BLaER1 treated with 17β-estradiol and CSF1 and Interleukin-3, amounts not matched to agents 10 nM and 100 nM (cell line): Measurements from ENCODE around the gene GRHPR.

Experiments
- H3K27ac ChIP-seq, 11 experiments: shearing (Covaris generic); formaldehyde crosslinking; 2 replicates each; pipeline ENCODE4 v1.8.1; 2022
- H3K27me3 ChIP-seq, 11 experiments: shearing (Covaris generic); formaldehyde crosslinking; 2 replicates each; pipeline ENCODE4 v1.8.1; 2022
- H3K36me3 ChIP-seq, 11 experiments: shearing (Covaris generic); formaldehyde crosslinking; 2 replicates each; pipeline ENCODE4 v1.8.1; 2022
- H3K4me1 ChIP-seq, 10 experiments: shearing (Covaris generic); formaldehyde crosslinking; 2 replicates each; pipeline ENCODE4 v1.8.1; 2022
- H3K4me2 ChIP-seq, 11 experiments: shearing (Covaris generic); formaldehyde crosslinking; 2 replicates each; pipeline ENCODE4 v1.8.1; 2022
- H3K4me3 ChIP-seq, 10 experiments: shearing (Covaris generic); formaldehyde crosslinking; 2 replicates each; pipeline ENCODE4 v1.8.1; 2022
- H3K9ac ChIP-seq, 11 experiments: shearing (Covaris generic); formaldehyde crosslinking; 2 replicates each; pipeline ENCODE4 v1.8.1; 2022
- H3K9me3 ChIP-seq, 11 experiments: shearing (Covaris generic); formaldehyde crosslinking; replicated peaks in 1 of 11; 2 replicates each; pipeline ENCODE4 v1.8.1; 2022
- H4K20me1 ChIP-seq, 11 experiments: shearing (Covaris generic); formaldehyde crosslinking; 2 replicates each; pipeline ENCODE4 v1.8.1; 2022
- Cebpa-rat ChIP-seq, 11 experiments: shearing (Covaris generic); IDR thresholded peaks; 2 replicates each; pipeline ENCODE4 v1.8.1; 2022

Gene GRHPR

DNA sequence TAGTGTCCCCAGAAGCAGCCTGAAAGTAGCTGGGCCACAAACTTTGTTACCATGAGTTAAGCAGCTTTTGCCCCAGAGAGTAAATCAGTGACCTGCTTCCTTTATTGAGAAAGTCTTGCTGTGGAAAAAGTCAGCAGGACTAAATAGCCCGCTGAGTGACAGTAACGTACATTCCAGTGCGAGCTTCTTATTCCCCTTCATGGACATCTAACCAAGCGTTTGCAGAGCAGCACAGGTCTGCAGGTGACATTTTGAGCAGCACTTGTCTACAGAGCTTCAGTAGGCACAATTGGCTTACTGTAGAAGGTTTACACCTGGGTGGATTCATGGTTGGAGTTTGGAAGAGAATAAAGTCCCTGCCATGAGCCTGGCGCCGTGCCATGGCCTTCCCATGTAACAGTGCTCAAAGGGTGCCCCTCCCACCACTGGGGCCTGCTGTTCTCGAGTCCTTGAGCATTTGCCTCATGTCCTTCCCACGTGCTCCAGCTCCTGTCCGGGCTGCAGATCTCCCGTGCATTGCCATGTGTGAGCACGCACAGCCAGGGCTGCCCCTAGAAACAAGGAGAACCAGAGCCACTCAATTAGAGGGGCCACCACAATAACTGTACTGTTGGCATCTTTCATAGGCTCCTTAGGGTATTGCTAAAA, 41.3 kb upstream of the GRHPR start:
- Histone ChIP-seq H3K4me2 (no peak overlapping the region), H3K4me1 (peaks cover 0 to 25% (median 14%) of the 10 kb centered on the region in 10 experiments; a peak in 13 of 20 replicates), H3K36me3 (no peaks in the 10 kb centered on the region; a peak in 1 of 22 replicates), H3K27ac (no peak overlapping the region), H3K27me3 (no peaks in the 10 kb centered on the region), H3K4me3 (no peak overlapping the region), H4K20me1 (no peaks in the 10 kb centered on the region), H3K9ac (no peak overlapping the region), H3K9me3 (peaks cover 0 to 8% (median 4%) of the 10 kb centered on the region in 11 experiments; a peak in 8 of 22 replicates)
- TF ChIP-seq Cebpa-rat (IDR thresholded peaks at IDR 0.05) = no peak

DNA sequence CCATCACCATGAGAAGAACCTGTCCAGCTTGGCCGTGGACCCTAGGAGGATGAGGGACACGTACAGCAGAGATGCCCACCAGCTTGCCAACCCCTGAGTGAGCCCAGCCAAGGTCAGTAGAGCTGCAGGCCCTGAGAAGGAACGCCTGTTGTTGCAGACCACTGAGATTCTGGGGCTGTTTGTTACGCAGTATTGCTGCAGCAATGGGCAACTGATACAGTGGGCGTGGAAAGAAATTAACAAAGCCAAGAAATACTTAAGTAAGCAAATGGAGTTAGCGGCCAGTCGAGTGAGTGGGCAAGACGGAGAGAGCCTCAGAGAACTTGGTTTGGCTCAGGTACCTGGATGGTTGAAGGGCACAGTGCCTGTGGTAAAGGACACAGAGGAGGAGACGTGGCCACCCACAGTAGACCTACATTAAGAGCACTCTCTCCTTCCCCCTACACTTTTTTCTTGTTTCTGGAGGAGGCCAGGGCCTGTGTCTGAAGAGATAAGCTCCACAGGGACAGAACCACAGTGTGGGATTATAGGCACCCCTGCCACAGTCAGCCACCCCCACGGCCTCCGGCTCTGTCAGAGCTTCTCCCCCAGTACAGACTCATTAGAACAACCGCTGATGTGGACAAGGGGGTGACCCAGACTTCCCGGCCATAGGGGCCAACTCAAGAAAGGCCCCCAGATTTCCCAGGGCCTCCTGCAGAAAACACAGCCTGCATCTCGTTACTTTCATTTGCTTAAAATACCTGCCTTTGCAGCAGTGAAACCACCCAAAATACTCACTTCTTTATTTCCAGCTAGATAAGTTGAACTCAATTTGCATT, 40.1 kb upstream of the GRHPR start:
- H3K4me2 ChIP-seq = peak overlapping the region in 5 of 11 experiments; percentile 15 to 44 (median 23); a peak in 5 of 22 replicates
- H3K36me3 ChIP-seq = no peaks in the 10 kb centered on the region; a peak in 1 of 22 replicates
- H3K9ac ChIP-seq = no peak overlapping the region
- no peak overlapping the region for H3K4me3 ChIP-seq
- peaks cover 0 to 25% (median 18%) of the 10 kb centered on the region in 10 experiments; a peak in 14 of 20 replicates for H3K4me1 ChIP-seq
- no peaks in the 10 kb centered on the region for H3K27me3 ChIP-seq
- H3K9me3 ChIP-seq = peaks cover 0 to 8% (median 4%) of the 10 kb centered on the region in 11 experiments; a peak in 8 of 22 replicates
- no peak for TF ChIP-seq Cebpa-rat (IDR thresholded peaks at IDR 0.05)
- H3K27ac ChIP-seq = peak overlapping the region in 1 of 11 experiments; percentile 25; a peak in 1 of 22 replicates
- H4K20me1 ChIP-seq = no peaks in the 10 kb centered on the region

DNA sequence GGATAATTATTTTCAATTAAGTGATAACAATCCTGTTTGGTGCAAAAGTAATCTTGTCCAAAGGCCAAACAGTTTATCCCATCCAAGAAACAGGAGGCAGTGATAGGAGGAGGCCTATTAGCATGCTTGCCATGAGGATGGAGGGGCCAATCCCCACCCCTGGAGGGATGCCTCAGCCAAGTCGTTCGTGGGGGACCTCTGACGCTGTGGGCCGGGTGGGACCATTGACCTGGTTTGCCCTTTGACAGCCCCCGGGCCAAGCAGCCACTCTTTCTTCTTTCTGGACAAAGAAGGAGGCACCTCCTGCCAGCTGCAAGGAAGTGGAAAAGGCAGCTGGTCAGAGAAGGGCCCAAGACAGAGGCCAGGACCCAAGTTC, 39.5 kb upstream of the GRHPR start:
- Histone ChIP-seq H3K27me3 (no peaks in the 10 kb centered on the region), H3K4me2 (peak overlapping the region in 5 of 11 experiments; percentile 15 to 44 (median 23); a peak in 7 of 22 replicates), H3K4me1 (peaks cover 0 to 31% (median 23%) of the 10 kb centered on the region in 10 experiments; a peak in 14 of 20 replicates), H3K36me3 (no peaks in the 10 kb centered on the region; a peak in 1 of 22 replicates), H3K27ac (peak overlapping the region in 2 of 11 experiments; percentile 32 to 40; a peak in 2 of 22 replicates), H3K9ac (no peak overlapping the region), H3K9me3 (peaks cover 0 to 8% (median 4%) of the 10 kb centered on the region in 11 experiments; a peak in 8 of 22 replicates), H3K4me3 (no peak overlapping the region), H4K20me1 (no peaks in the 10 kb centered on the region)
- no peak for TF ChIP-seq Cebpa-rat (IDR thresholded peaks at IDR 0.05)

DNA sequence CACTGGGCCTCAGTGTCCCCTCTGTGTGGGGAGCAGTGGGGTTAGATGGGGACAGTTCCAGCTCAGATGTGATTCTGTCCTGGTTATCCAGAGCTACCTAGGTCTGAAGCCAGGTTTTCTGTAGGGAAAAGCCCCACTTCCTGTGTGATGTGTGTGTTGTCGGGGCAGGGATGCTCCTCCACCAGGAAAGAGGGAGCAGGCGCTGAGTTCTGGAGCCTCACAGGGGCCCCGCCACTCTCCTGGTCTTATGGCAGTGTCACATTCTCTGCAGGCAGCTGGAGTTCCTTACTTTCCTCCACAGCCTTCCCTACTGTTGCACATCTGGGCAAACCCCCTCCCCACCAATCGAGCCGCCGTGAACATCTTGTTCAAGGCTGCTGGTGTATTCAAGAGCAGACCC, 39.1 kb upstream of the GRHPR start:
- H3K9me3 ChIP-seq = peaks cover 0 to 8% (median 4%) of the 10 kb centered on the region in 11 experiments; a peak in 8 of 22 replicates

DNA sequence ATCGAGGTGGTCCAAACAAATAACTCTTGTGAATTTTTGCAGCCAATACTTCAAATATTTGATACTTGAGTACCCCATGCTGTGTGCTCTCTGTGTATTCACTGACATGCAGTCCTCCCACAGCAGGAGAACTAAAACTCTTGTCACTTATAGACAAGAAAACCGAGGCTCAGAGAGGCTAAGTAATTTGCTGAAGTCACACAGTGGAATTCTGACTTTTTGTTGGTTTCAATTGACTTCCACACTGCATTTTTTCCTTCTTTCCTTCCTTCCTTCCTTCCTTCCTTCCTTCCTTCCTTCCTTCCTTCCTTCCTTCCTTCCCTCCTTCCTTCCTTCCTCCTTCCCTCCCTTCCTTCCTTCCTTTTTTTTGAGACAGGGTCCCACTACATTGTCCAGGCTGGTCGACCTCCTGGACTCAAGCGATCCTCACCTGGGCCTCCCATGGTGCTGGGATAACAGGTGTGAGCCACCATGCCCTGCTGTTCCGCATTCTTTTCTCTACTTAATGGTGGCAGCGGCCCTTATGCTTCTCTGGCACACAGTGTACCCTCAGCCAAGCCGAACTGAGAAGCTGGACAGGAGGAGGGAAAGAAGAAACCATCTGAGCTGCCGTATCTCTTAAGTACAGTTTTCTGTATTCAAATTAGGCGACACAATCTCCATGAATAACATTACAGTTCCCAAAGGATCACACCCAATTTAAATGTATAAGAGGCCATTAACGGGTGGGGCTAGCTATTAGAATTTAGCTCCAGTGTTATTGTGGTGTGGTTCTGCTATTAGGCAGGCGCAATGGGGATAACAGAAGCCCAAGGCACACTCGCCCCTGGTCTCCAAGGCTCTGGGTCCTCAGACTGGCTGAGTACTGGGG, 38.4 kb upstream of the GRHPR start:
- no peaks in the 10 kb centered on the region for H3K27me3 ChIP-seq
- peak overlapping the region in 3 of 11 experiments; percentile 15 to 23 (median 20); a peak in 2 of 22 replicates for H3K4me2 ChIP-seq
- no peak overlapping the region for H3K9ac ChIP-seq
- H3K36me3 ChIP-seq = no peaks in the 10 kb centered on the region; a peak in 1 of 22 replicates
- 0 out of 22 replicates have a peak overlapping the region, but pooled peaks of 1 of the 11 experiments have one; percentile 40 for H3K27ac ChIP-seq
- peaks cover 0 to 33% (median 23%) of the 10 kb centered on the region in 10 experiments; a peak in 14 of 20 replicates for H3K4me1 ChIP-seq
- H3K9me3 ChIP-seq = peaks cover 0 to 8% (median 4%) of the 10 kb centered on the region in 11 experiments; a peak in 8 of 22 replicates
- no peaks in the 10 kb centered on the region for H4K20me1 ChIP-seq
- no peak overlapping the region for H3K4me3 ChIP-seq
- TF ChIP-seq Cebpa-rat (IDR thresholded peaks at IDR 0.05) = no peak

More for the DNA sequence above, 39.1 kb upstream of the GRHPR start:
- Histone ChIP-seq H3K27me3 (no peaks in the 10 kb centered on the region), H3K4me1 (peaks cover 0 to 33% (median 23%) of the 10 kb centered on the region in 10 experiments; a peak in 14 of 20 replicates), H3K27ac (peak overlapping the region in 2 of 11 experiments; percentile 32 to 40; a peak in 2 of 22 replicates), H3K36me3 (no peaks in the 10 kb centered on the region; a peak in 1 of 22 replicates), H3K4me2 (peak overlapping the region in 5 of 11 experiments; percentile 15 to 44 (median 23); a peak in 5 of 22 replicates), H4K20me1 (no peaks in the 10 kb centered on the region), H3K4me3 (no peak overlapping the region), H3K9ac (no peak overlapping the region)
- TF ChIP-seq Cebpa-rat (IDR thresholded peaks at IDR 0.05) = no peak

DNA sequence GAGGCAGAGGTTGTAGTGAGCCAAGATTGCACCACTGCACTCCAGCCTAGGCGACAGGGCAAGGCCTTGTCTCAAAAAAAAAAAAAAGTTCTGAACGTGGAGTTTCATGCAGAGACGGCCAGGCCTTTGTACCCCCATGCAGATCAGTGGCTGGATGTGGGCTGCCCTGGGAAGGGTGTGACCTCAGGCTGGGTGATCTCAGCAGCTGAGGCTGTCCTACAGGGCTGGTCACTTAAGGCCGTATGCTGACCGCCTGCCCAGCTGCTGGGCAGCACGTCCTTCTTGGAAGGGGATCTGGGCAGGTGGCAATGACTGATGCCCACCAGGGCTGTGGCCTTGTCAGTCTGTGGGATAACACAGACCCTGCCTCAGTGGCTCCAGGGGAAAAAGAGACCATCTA, 37.2 kb upstream of the GRHPR start:
- H3K4me1 ChIP-seq = peaks cover 0 to 33% (median 23%) of the 10 kb centered on the region in 10 experiments; a peak in 14 of 20 replicates
- peaks cover 0 to 8% (median 4%) of the 10 kb centered on the region in 11 experiments; a peak in 8 of 22 replicates for H3K9me3 ChIP-seq
- H3K9ac ChIP-seq = no peak overlapping the region
- H3K36me3 ChIP-seq = no peaks in the 10 kb centered on the region; a peak in 1 of 22 replicates
- no peak overlapping the region for H3K27ac ChIP-seq
- no peaks in the 10 kb centered on the region for H4K20me1 ChIP-seq
- H3K4me2 ChIP-seq = no peak overlapping the region
- no peak overlapping the region for H3K4me3 ChIP-seq
- TF ChIP-seq Cebpa-rat (IDR thresholded peaks at IDR 0.05) = no peak
- H3K27me3 ChIP-seq = no peaks in the 10 kb centered on the region

DNA sequence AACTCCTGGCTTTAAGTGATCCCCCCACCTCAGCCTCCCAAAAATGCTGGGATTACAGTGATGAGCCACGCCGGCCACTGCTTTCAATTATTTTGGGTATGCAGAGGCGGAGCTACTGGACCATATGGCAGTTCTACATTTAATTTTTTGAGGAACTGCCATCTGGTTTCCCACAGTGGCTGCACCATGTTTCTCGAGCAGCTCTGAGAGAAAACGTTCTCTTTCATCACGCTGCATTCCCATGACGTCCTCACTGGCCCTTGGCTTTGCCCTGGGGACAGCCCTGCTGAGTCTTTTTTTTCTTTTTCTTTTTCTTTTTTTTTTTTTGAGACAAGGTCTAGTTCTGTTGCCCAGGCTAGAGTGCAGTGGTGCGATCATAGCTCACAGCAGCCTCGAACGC, 35.5 kb upstream of the GRHPR start:
- H4K20me1 ChIP-seq = no peaks in the 10 kb centered on the region
- no peaks in the 10 kb centered on the region; a peak in 1 of 22 replicates for H3K36me3 ChIP-seq
- H3K4me2 ChIP-seq = peak overlapping the region in 6 of 11 experiments; percentile 39 to 63 (median 54); a peak in 10 of 22 replicates
- H3K27me3 ChIP-seq = no peaks in the 10 kb centered on the region
- peaks cover 0 to 5% (median 3%) of the 10 kb centered on the region in 11 experiments; a peak in 8 of 22 replicates for H3K9me3 ChIP-seq
- H3K4me3 ChIP-seq = no peak overlapping the region
- H3K27ac ChIP-seq = no peak overlapping the region
- TF ChIP-seq Cebpa-rat (IDR thresholded peaks at IDR 0.05) = no peak
- no peak overlapping the region for H3K9ac ChIP-seq
- H3K4me1 ChIP-seq = peaks cover 0 to 41% (median 27%) of the 10 kb centered on the region in 10 experiments; a peak in 14 of 20 replicates

DNA sequence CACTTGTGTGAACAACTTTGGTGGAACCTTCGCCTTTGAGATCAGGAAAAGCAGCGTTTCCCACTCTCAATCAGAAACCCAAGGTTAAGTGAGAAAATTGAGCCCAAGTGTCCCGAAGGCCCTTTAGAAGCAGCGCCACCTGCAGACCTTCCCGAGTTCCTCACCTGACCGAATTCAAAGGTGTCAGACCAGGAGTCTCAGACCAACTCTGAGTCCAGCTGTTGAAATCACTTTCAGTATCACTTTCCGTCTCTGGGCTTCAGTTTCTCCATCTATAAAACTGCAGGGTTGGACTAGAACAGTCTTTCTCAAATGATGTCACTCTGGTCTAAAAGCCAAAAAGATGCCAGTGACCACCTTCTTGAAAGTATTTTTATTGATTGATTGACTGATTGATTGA, 31.7 kb upstream of the GRHPR start:
- no peaks in the 10 kb centered on the region for H3K9me3 ChIP-seq
- no peak for TF ChIP-seq Cebpa-rat (IDR thresholded peaks at IDR 0.05)
- H3K9ac ChIP-seq = no peak overlapping the region
- no peaks in the 10 kb centered on the region for H4K20me1 ChIP-seq
- H3K27ac ChIP-seq = no peak overlapping the region
- peak overlapping the region in 1 of 11 experiments; percentile 39; a peak in 2 of 22 replicates for H3K4me2 ChIP-seq
- H3K4me1 ChIP-seq = peaks cover 0 to 24% (median 15%) of the 10 kb centered on the region in 10 experiments; a peak in 14 of 20 replicates
- H3K36me3 ChIP-seq = no peaks in the 10 kb centered on the region
- H3K4me3 ChIP-seq = no peak overlapping the region
- no peaks in the 10 kb centered on the region for H3K27me3 ChIP-seq
